A673 (cell line): ENCODE results near the gene DMBX1. TPM values are rescaled to one million over a fixed set of nuclear protein-coding genes. Genes with fewer than 3 reads are reported as not detected.

Source experiments
- BruUV-seq: library from RNA; stranded (reverse); fragments of 400-500 nt; replicated peaks from 2 replicates; lab custom pipeline; 2021; lab: Mats Ljungman, UMichigan
- CTCF ChIA-PET: fragments of 300-600 bp; sonication (Branson Sonifier 250); formaldehyde crosslinking; loops from one replicate; lab custom pipeline; 2022; ENCODE audit warnings: antibody characterized with exemption; lab: Charles Lee
- POLR2A ChIA-PET: fragments of 300-600 bp; sonication (Branson Sonifier 250); formaldehyde crosslinking; loops from one replicate; lab custom pipeline; 2022; ENCODE audit warnings: antibody characterized with exemption; ENCODE audit not compliant: low non-redundant PET; lab: Charles Lee
- DNase-seq: peaks from one replicate; pipeline ENCODE4 v3.0.0-alpha.2; 2015; ENCODE audit warnings: low spot score
- H3K27ac ChIP-seq: fragments of 200-600 bp; sonication (generic); 2 replicates; pipeline ENCODE4 v1.5.1; 2016; ENCODE audit warnings: mixed run types, low read depth, mild to moderate bottlenecking, mixed read lengths, antibody characterized with exemption, low read length; ENCODE audit not compliant: poor library complexity, severe bottlenecking
- H3K27me3 ChIP-seq: fragments of 200-600 bp; sonication (generic); replicated peaks from 2 replicates; pipeline ENCODE4 v1.6.1; 2017; ENCODE audit warnings: mixed run types, low read depth, mild to moderate bottlenecking, mixed read lengths, antibody characterized with exemption, low read length; ENCODE audit not compliant: insufficient read depth, poor library complexity
- H3K36me3 ChIP-seq: fragments of 200-600 bp; sonication (generic); 2 replicates; pipeline ENCODE4 v1.6.1; 2016; ENCODE audit warnings: mixed run types, mild to moderate bottlenecking, mixed read lengths, antibody characterized with exemption, low read length; ENCODE audit not compliant: insufficient read depth, poor library complexity, severe bottlenecking
- H3K4me1 ChIP-seq: fragments of 200-600 bp; sonication (generic); 2 replicates; pipeline ENCODE4 v1.6.1; 2017; ENCODE audit warnings: mixed run types, mild to moderate bottlenecking, mixed read lengths, antibody characterized with exemption, low read length; ENCODE audit not compliant: insufficient read depth, poor library complexity, severe bottlenecking
- H3K4me3 ChIP-seq: fragments of 200-600 bp; sonication (generic); 2 replicates; pipeline ENCODE4 v1.5.1; 2016; ENCODE audit warnings: low read depth, mixed run types, mild to moderate bottlenecking, mixed read lengths, low read length; ENCODE audit not compliant: poor library complexity, severe bottlenecking
- H3K9me3 ChIP-seq: fragments of 200-600 bp; sonication (generic); 2 replicates; pipeline ENCODE4 v1.6.1; 2016; ENCODE audit warnings: mixed run types, low read depth, mild to moderate bottlenecking, mixed read lengths, antibody characterized with exemption, low read length; ENCODE audit not compliant: poor library complexity, severe bottlenecking
- EZH2 ChIP-seq: fragments of 200-600 bp; sonication (generic); IDR thresholded peaks from 2 replicates; pipeline ENCODE4 v1.6.1; 2017; ENCODE audit warnings: borderline replicate concordance, low read depth, mild to moderate bottlenecking, mixed read lengths, antibody characterized with exemption, low read length; ENCODE audit not compliant: poor library complexity, severe bottlenecking
- intact Hi-C: fragments of 100-400 bp; cut with micrococcal nuclease; formaldehyde crosslinking; loops from one replicate; pipeline ENCODE4 v1.10.0; 2022; ENCODE audit not compliant: unreplicated experiment
- total RNA-seq: library from RNA; stranded (reverse); gene quantifications from 2 replicates; pipeline ENCODE4 v1.2.3, GENCODE V29; 2021
- TF ChIP-seq, protein P1 (sequence below): fragments of 300-800, 200-600 bp; sonication (generic); conservative IDR thresholded peaks from 2 replicates; pipeline ENCODE4 v1.5.1; 2017; ENCODE audit warnings: low read depth, mild to moderate bottlenecking, antibody characterized with exemption, low read length, moderate library complexity, mixed read lengths

Gene DMBX1
- total RNA-seq, 1 experiment from 2014 or later, result 0.69 TPM

DNA sequence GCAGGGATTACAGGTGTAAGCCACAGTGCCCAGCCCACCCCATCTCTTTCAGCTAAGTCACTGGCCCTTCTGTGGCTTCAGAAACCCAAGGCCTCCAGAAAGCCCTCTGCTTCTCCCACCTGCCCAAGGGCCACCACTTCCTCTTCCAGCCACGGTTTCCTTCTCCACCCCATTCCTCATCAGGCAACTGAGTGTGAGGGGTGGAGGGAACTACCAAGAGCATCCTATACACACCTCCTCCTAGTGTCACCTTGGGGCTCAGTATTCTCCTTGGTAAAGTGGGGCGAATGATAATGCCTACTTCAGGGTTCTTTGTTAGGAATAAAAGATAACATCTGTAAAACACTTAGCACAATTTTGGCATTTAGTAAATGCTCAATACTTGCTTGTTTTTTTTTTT, 31.8 kb downstream of the DMBX1 start:
- Histone ChIP-seq H3K27me3 (no peaks in the 10 kb centered on the region), H3K4me3 (no peak overlapping the region), H3K36me3 (no peaks in the 10 kb centered on the region), H3K4me1 (peaks cover 70% of the 10 kb centered on the region), H3K9me3 (no peaks in the 10 kb centered on the region), H3K27ac (no peak overlapping the region)
- intact Hi-C loops, result no loop called here
- no TSS peak for BruUV-seq
- TF ChIP-seq, protein P1, sequence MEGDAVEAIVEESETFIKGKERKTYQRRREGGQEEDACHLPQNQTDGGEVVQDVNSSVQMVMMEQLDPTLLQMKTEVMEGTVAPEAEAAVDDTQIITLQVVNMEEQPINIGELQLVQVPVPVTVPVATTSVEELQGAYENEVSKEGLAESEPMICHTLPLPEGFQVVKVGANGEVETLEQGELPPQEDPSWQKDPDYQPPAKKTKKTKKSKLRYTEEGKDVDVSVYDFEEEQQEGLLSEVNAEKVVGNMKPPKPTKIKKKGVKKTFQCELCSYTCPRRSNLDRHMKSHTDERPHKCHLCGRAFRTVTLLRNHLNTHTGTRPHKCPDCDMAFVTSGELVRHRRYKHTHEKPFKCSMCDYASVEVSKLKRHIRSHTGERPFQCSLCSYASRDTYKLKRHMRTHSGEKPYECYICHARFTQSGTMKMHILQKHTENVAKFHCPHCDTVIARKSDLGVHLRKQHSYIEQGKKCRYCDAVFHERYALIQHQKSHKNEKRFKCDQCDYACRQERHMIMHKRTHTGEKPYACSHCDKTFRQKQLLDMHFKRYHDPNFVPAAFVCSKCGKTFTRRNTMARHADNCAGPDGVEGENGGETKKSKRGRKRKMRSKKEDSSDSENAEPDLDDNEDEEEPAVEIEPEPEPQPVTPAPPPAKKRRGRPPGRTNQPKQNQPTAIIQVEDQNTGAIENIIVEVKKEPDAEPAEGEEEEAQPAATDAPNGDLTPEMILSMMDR, result no peak
- TF ChIP-seq EZH2, result no peak
- ChIA-PET CTCF (interaction anchor here (1.8 kb wide), 2 partner anchors 34 to 75 kb away, joined by 6 to 8 read pairs; no protein-coding TSS in a partner anchor), POLR2A (no interaction called here)
- DNase-seq, result no peak

DNA sequence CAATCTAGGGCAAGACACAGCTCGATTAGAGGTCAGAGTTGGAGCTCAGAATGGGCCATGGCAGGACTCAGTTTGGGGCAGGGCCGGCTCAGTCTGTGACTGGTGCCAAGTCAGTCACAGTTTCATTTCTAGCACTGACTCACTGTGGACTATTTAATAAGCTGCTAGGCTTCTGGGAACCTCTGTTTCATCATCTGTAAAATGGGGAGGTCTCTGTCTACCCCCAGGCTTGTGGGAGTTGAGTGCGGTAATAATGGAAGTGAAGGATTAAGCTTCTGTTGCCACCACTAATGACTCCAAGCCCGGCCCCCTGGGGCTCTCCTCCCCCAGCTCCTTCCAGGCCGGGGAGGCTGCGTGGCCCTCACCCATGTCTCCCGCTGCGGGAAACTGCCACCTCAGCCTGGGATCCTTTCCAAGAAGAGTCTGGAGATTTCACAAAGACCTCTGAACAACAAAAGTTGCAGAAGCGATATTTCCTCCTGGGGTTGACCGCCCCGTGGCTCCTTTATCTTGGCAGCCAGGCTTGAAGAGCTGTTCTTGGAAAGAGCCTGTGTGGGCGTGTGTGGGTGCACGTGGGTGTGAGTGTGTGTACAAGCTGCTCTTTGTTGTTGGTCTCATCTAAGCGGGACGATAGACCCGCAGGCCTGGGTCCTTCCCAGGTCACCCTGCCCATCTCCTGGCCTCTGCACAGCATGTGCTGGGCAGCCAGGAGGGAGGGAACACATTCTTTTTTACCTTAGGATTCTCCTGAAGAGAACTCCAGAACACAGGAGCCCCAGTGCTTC, 32.7 kb downstream of the DMBX1 start:
- peak; percentile 98 for DNase-seq
- TF ChIP-seq, protein P1, result no peak
- no peak for TF ChIP-seq EZH2
- ChIA-PET CTCF (interaction anchor here (0.6 to 1.8 kb wide), 6 partner anchors 11 to 182 kb away, joined by 3 to 8 read pairs (median 6); no protein-coding TSS in a partner anchor), POLR2A (interaction anchor here (0.5 to 0.6 kb wide), 2 partner anchors 35 to 792 kb away, joined by 3 to 7 read pairs; no protein-coding TSS in a partner anchor)
- no TSS peak for BruUV-seq
- Histone ChIP-seq H3K27me3 (no peaks in the 10 kb centered on the region), H3K4me3 (no peak overlapping the region), H3K27ac (no peak overlapping the region), H3K9me3 (no peaks in the 10 kb centered on the region), H3K36me3 (no peaks in the 10 kb centered on the region), H3K4me1 (peaks cover 66% of the 10 kb centered on the region)
- intact Hi-C loops, result no loop called here

- Histone ChIP-seq H3K4me3 (no peak overlapping the region), H3K4me1 (peaks cover 64% of the 10 kb centered on the region), H3K9me3 (no peaks in the 10 kb centered on the region), H3K27me3 (no peaks in the 10 kb centered on the region), H3K27ac (no peak overlapping the region), H3K36me3 (no peaks in the 10 kb centered on the region)
- BruUV-seq, result no TSS peak
- DNase-seq, result no peak
- ChIA-PET CTCF (interaction anchor here (1.1 to 1.8 kb wide), 4 partner anchors 35 to 81 kb away, joined by 3 to 8 read pairs (median 6); no protein-coding TSS in a partner anchor), POLR2A (no interaction called here)
- no peak for TF ChIP-seq EZH2
- TF ChIP-seq, protein P1, result no peak
- intact Hi-C loops, result no loop called here
Observed at GRCh38 chr1:46522969-46523320, 33.3 kb downstream of the DMBX1 start.
